Activated B cell treated with CpG ODN at 0.5 μM for 24 hours (primary cell): ENCODE measurements around the gene IGSF21. TPM values are rescaled to one million over a fixed set of nuclear protein-coding genes. Genes with fewer than 3 reads are reported as not detected.

Source experiments
- ATAC-seq: fragments of 200-7000 bp; cut with Tn5 transposase; one replicate; pipeline ENCODE4 v1.10.0; 2021; ENCODE audit warnings: low read depth, mild to moderate bottlenecking, moderate library complexity
- CTCF ChIA-PET: fragments of 350-600 bp; sonication (Branson Sonifier 250); formaldehyde crosslinking; loops from one replicate; lab custom pipeline; 2021; ENCODE audit warnings: antibody characterized with exemption; lab: Charles Lee
- POLR2A ChIA-PET: fragments of 350-600 bp; sonication (Branson Sonifier 250); formaldehyde crosslinking; loops from one replicate; lab custom pipeline; 2021; ENCODE audit warnings: antibody characterized with exemption; lab: Charles Lee
- DNase-seq: peaks from one replicate; pipeline ENCODE4 v3.0.0; 2022
- H3K27ac Mint-ChIP-seq: one replicate; pipeline ENCODE4 v1.8.0; 2020; ENCODE audit warnings: mixed read lengths
- H3K27me3 Mint-ChIP-seq: one replicate; pipeline ENCODE4 v1.8.0; 2021; ENCODE audit warnings: mixed read lengths
- H3K36me3 Mint-ChIP-seq: one replicate; pipeline ENCODE4 v1.8.0; 2021; ENCODE audit warnings: low read depth, mixed read lengths
- H3K4me1 Mint-ChIP-seq: one replicate; pipeline ENCODE4 v1.8.0; 2021; ENCODE audit warnings: mixed read lengths
- H3K4me3 Mint-ChIP-seq: one replicate; pipeline ENCODE4 v1.8.0; 2020; ENCODE audit warnings: mild to moderate bottlenecking, mixed read lengths
- H3K9me3 Mint-ChIP-seq: one replicate; pipeline ENCODE4 v1.8.0; 2020; ENCODE audit warnings: mixed read lengths
- CTCF ChIP-seq: fragments of 200-600 bp; IDR thresholded peaks from one replicate; pipeline ENCODE4 v1.8.0; 2022; ENCODE audit warnings: antibody characterized with exemption, mild to moderate bottlenecking
- intact Hi-C: fragments of 100-400 bp; cut with micrococcal nuclease; formaldehyde crosslinking; loops from one replicate; pipeline ENCODE4 v1.15.1; 2024
- total RNA-seq: library from RNA; stranded (reverse); gene quantifications from 2 replicates; pipeline ENCODE4 v1.2.3, GENCODE V29; 2022

IGSF21 gene
- total RNA-seq, 1 donor from 2014 or later, result not detected

- H3K27me3 Mint-ChIP-seq, result peaks cover 15% of the 10 kb centered on the region
- CTCF ChIA-PET, result no interaction called here
- H3K9me3 Mint-ChIP-seq, result peaks cover 7% of the 10 kb centered on the region
- TF ChIP-seq CTCF, result no peak
- POLR2A ChIA-PET, result no interaction called here
- no peak overlapping the region for H3K27ac Mint-ChIP-seq
- no peak for DNase-seq
- no peak overlapping the region for H3K4me3 Mint-ChIP-seq
- no peaks in the 10 kb centered on the region for H3K36me3 Mint-ChIP-seq
- ATAC-seq, result no peak
- intact Hi-C loops, result no loop called here
- no peaks in the 10 kb centered on the region for H3K4me1 Mint-ChIP-seq
These were observed 97.7 kb downstream of the IGSF21 start for GRCh38 chr1:18205319-18205718.

GRCh38 chr1:18211764-18212163 is 104.2 kb downstream of the IGSF21 start:
- ChIA-PET POLR2A (no interaction called here), CTCF (no interaction called here)
- H3K4me1 Mint-ChIP-seq, result no peaks in the 10 kb centered on the region
- H3K4me3 Mint-ChIP-seq, result no peak overlapping the region
- H3K36me3 Mint-ChIP-seq, result no peaks in the 10 kb centered on the region
- intact Hi-C loops, result no loop called here
- DNase-seq, result no peak
- no peak for ATAC-seq
- H3K9me3 Mint-ChIP-seq, result peaks cover 5% of the 10 kb centered on the region
- peaks cover 15% of the 10 kb centered on the region for H3K27me3 Mint-ChIP-seq
- H3K27ac Mint-ChIP-seq, result no peak overlapping the region
- TF ChIP-seq CTCF, result no peak

DNA sequence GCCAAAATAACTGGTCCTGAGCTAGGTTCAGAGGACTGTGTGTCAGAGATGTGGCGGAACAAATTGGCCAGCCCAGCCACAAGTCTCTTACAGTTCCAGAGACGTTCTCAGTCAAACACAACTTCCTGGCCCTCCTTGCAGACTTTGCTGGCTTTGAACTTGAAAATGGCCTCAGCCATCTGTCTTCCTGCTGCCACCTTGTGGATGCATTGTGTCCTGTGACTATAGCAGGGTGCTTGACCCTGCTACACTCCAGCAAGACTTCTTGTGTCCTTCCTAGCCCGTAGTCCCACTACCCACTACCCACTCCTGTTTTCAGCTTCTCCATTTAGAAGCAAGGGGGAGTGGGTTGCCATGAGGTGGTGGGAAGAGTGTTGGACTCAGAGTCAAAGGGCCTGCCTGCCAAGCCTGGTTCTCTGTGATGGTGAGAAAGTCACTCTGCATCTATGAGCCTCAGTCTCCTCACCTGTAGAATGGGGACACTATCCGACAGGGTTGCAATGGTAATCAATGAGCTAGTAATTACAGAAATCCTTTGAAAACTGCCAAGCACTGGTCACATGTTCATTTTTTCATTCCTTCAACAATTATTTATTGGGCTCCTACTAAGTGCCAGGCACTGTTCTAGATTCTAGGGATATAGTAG is 109.9 kb downstream of the IGSF21 start:
- Mint-ChIP-seq H3K36me3 (no peaks in the 10 kb centered on the region), H3K27ac (no peak overlapping the region), H3K27me3 (peaks cover 19% of the 10 kb centered on the region), H3K9me3 (peaks cover 15% of the 10 kb centered on the region), H3K4me1 (no peaks in the 10 kb centered on the region), H3K4me3 (no peak overlapping the region)
- POLR2A ChIA-PET, result no interaction called here
- intact Hi-C loops, result no loop called here
- no peak for TF ChIP-seq CTCF
- ATAC-seq (no peak), DNase-seq (no peak)
- CTCF ChIA-PET, result no interaction called here

DNA sequence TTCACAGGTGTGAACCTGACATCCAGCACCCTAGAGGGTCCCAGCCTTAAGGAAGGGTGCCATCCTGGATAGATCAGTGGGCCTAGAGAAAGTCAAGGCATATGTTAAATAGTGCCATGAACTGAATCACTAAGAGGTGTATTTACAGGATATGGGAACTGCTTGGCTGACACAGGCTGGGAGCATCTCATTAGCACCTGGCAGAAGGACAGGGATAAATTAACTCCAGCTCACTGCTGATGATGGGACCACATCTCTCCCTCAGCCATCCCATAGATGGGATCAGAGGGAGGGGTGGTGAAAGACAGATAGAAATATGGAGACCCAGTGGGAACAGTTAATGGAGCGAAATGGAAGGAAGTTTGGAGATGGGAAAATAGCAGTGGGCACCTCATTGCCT is 122.0 kb downstream of the IGSF21 start:
- Mint-ChIP-seq H3K27me3 (peaks cover 5% of the 10 kb centered on the region), H3K36me3 (no peaks in the 10 kb centered on the region), H3K9me3 (peaks cover 3% of the 10 kb centered on the region), H3K4me3 (no peak overlapping the region), H3K27ac (no peak overlapping the region), H3K4me1 (no peaks in the 10 kb centered on the region)
- intact Hi-C loops, result no loop called here
- POLR2A ChIA-PET, result no interaction called here
- no peak for TF ChIP-seq CTCF
- ATAC-seq (no peak), DNase-seq (no peak)
- CTCF ChIA-PET, result no interaction called here

GRCh38 chr1:18230321-18230720 is 122.7 kb downstream of the IGSF21 start:
- ATAC-seq (no peak), DNase-seq (no peak)
- Mint-ChIP-seq H3K27me3 (peaks cover 5% of the 10 kb centered on the region), H3K4me1 (no peaks in the 10 kb centered on the region), H3K9me3 (peaks cover 3% of the 10 kb centered on the region), H3K4me3 (no peak overlapping the region), H3K36me3 (no peaks in the 10 kb centered on the region), H3K27ac (no peak overlapping the region)
- ChIA-PET CTCF (no interaction called here), POLR2A (no interaction called here)
- intact Hi-C loops, result no loop called here
- TF ChIP-seq CTCF, result no peak
